Nephron progenitor cell (in vitro differentiated cells): Measurements from ENCODE around the gene FAM221B.

Source experiments
- DNase-seq: peaks from one replicate; pipeline ENCODE4 v3.0.0; 2021
- H3K27ac Mint-ChIP-seq: 2 replicates; pipeline ENCODE4 v1.8.0; 2021; ENCODE audit warnings: mild to moderate bottlenecking, moderate library complexity, mixed read lengths
- H3K27me3 Mint-ChIP-seq: 2 replicates; pipeline ENCODE4 v1.8.0; 2021; ENCODE audit warnings: mild to moderate bottlenecking, low read depth, mixed read lengths; ENCODE audit not compliant: poor library complexity
- H3K36me3 Mint-ChIP-seq: 2 replicates; pipeline ENCODE4 v1.8.0; 2021; ENCODE audit warnings: low read depth, mixed read lengths
- H3K4me1 Mint-ChIP-seq: 2 replicates; pipeline ENCODE4 v1.8.0; 2021; ENCODE audit warnings: mixed read lengths
- H3K4me3 Mint-ChIP-seq: 2 replicates; pipeline ENCODE4 v1.8.0; 2021; ENCODE audit warnings: mild to moderate bottlenecking, moderate library complexity, mixed read lengths
- H3K9me3 Mint-ChIP-seq: 2 replicates; pipeline ENCODE4 v1.8.0; 2021; ENCODE audit warnings: mild to moderate bottlenecking, moderate library complexity, mixed read lengths
- CTCF ChIP-seq: fragments of 200-600 bp; sonication (generic); IDR thresholded peaks from 2 replicates; pipeline ENCODE4 v1.5.0; 2021; ENCODE audit warnings: antibody characterized with exemption

Gene FAM221B

GRCh38 chr9:35859310-35859989, 30.9 kb upstream of the FAM221B start:
- Mint-ChIP-seq H3K9me3 (no peaks in the 10 kb centered on the region), H3K4me1 (peaks cover 5% of the 10 kb centered on the region), H3K27me3 (peaks cover 20% of the 10 kb centered on the region), H3K36me3 (no peaks in the 10 kb centered on the region), H3K27ac (no peak overlapping the region), H3K4me3 (no peak overlapping the region)
- no peak for TF ChIP-seq CTCF
- no peak for DNase-seq

GRCh38 chr9:35858458-35858857, 29.9 kb upstream of the FAM221B start:
- TF ChIP-seq CTCF, result no peak
- Mint-ChIP-seq H3K27me3 (peaks cover 20% of the 10 kb centered on the region), H3K4me3 (no peak overlapping the region), H3K36me3 (no peaks in the 10 kb centered on the region), H3K4me1 (no peaks in the 10 kb centered on the region), H3K27ac (no peak overlapping the region), H3K9me3 (no peaks in the 10 kb centered on the region)
- DNase-seq, result no peak

- Mint-ChIP-seq H3K27me3 (peaks cover 22% of the 10 kb centered on the region), H3K4me1 (no peaks in the 10 kb centered on the region), H3K9me3 (no peaks in the 10 kb centered on the region), H3K27ac (no peak overlapping the region), H3K4me3 (no peak overlapping the region), H3K36me3 (peaks cover 9% of the 10 kb centered on the region)
- DNase-seq, result no peak
- no peak for TF ChIP-seq CTCF
Measured at GRCh38 chr9:35856882-35857281, 28.4 kb upstream of the FAM221B start.

GRCh38 chr9:35856206-35856605, 27.7 kb upstream of the FAM221B start:
- peak overlapping the region; percentile 9 for H3K27ac Mint-ChIP-seq
- H3K4me3 Mint-ChIP-seq, result no peak overlapping the region
- H3K9me3 Mint-ChIP-seq, result no peaks in the 10 kb centered on the region
- H3K4me1 Mint-ChIP-seq, result no peaks in the 10 kb centered on the region
- H3K27me3 Mint-ChIP-seq, result peaks cover 20% of the 10 kb centered on the region
- no peak for TF ChIP-seq CTCF
- H3K36me3 Mint-ChIP-seq, result peaks cover 9% of the 10 kb centered on the region
- no peak for DNase-seq

- H3K4me3 Mint-ChIP-seq, result no peak overlapping the region
- no peaks in the 10 kb centered on the region for H3K4me1 Mint-ChIP-seq
- no peaks in the 10 kb centered on the region for H3K9me3 Mint-ChIP-seq
- peaks cover 7% of the 10 kb centered on the region for H3K27me3 Mint-ChIP-seq
- no peak for TF ChIP-seq CTCF
- no peak for DNase-seq
- peak overlapping the region; percentile 21 for H3K27ac Mint-ChIP-seq
- peaks cover 9% of the 10 kb centered on the region for H3K36me3 Mint-ChIP-seq
Measured at GRCh38 chr9:35854091-35854762, 25.7 kb upstream of the FAM221B start.
